Spleen (tissue), 7 donors: Measurements from ENCODE around the gene ZNF524.

Experiments used
- CTCF ChIP-seq, 11 experiments: fragments of 200-600 bp in 7 of 11; fragments of 450-650 bp in 4 of 11; sonication (generic) in 4 of 11; IDR thresholded peaks in 8 of 11; conservative IDR thresholded peaks in 3 of 11; 1 replicate in 7 of 11; 2 replicates in 4 of 11; pipeline versions ENCODE4 v1.4.0 to v1.8.0; 2016 to 2021; ENCODE audit warnings: antibody characterized with exemption in 11 of 11, inconsistent platforms in 4 of 11, mild to moderate bottlenecking in 1 of 11
- POLR2A ChIP-seq, 3 donors: fragments of 450-650 bp; IDR thresholded peaks; one replicate each; pipeline ENCODE4 v1.5.1; 2017; ENCODE audit warnings: antibody characterized with exemption in 3 of 3, mild to moderate bottlenecking in 1 of 3
- donor health status: DM: no; HTN: no; CAD: no; lungs with moderate emphysema.
- donor health status: DM: no; HTN: no; CAD: no.
- donor health status: DM: no; HTN: no; CAD: no.

- no peak for TF ChIP-seq CTCF (IDR thresholded peaks at IDR 0.05 in 8 of 11, conservative IDR thresholded peaks at IDR 0.05 in 3 of 11)
- no peak for TF ChIP-seq POLR2A (IDR thresholded peaks at IDR 0.05)
Measured at GRCh38 chr19:55609326-55609725, 9.2 kb downstream of the ZNF524 start.
